HL-60 (cell line): Measurements from ENCODE around the gene CAMSAP1.

Source experiments
- POLR2AphosphoS5 ChIP-seq: IDR thresholded peaks from 2 replicates; pipeline ENCODE4 v1.6.1; 2012; ENCODE audit warnings: low read depth
- TF ChIP-seq, protein P1 (sequence below): IDR thresholded peaks from one replicate; pipeline ENCODE4 v1.5.1; 2011; ENCODE audit warnings: low read length, control low read depth, inconsistent platforms; ENCODE audit not compliant: insufficient read depth
- TF ChIP-seq, protein P2 (sequence below): IDR thresholded peaks from 2 replicates; pipeline ENCODE4 v1.6.1; 2012; ENCODE audit warnings: low read depth; ENCODE audit not compliant: insufficient replicate concordance

DNA sequence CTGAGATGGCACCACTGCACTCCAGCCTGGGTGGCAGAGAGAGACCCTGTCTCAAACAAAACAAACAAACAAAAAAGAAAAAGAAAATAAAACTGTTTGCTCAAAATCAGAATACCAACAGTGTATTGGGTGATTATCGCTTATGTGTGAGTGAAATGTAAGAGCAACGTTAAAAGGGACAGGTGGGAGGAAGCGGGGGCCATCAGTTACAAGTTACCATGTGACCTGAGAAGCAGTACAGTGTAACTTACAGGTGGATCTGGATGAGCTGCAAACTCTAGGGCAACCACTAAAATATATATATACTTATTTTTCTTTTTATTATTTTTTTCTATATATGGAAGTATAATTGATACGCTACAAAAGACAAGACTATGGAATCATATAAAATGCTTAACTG is 112.0 kb downstream of the CAMSAP1 start:
- TF ChIP-seq, protein P1, sequence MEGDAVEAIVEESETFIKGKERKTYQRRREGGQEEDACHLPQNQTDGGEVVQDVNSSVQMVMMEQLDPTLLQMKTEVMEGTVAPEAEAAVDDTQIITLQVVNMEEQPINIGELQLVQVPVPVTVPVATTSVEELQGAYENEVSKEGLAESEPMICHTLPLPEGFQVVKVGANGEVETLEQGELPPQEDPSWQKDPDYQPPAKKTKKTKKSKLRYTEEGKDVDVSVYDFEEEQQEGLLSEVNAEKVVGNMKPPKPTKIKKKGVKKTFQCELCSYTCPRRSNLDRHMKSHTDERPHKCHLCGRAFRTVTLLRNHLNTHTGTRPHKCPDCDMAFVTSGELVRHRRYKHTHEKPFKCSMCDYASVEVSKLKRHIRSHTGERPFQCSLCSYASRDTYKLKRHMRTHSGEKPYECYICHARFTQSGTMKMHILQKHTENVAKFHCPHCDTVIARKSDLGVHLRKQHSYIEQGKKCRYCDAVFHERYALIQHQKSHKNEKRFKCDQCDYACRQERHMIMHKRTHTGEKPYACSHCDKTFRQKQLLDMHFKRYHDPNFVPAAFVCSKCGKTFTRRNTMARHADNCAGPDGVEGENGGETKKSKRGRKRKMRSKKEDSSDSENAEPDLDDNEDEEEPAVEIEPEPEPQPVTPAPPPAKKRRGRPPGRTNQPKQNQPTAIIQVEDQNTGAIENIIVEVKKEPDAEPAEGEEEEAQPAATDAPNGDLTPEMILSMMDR, result no peak
- TF ChIP-seq, protein P2, sequence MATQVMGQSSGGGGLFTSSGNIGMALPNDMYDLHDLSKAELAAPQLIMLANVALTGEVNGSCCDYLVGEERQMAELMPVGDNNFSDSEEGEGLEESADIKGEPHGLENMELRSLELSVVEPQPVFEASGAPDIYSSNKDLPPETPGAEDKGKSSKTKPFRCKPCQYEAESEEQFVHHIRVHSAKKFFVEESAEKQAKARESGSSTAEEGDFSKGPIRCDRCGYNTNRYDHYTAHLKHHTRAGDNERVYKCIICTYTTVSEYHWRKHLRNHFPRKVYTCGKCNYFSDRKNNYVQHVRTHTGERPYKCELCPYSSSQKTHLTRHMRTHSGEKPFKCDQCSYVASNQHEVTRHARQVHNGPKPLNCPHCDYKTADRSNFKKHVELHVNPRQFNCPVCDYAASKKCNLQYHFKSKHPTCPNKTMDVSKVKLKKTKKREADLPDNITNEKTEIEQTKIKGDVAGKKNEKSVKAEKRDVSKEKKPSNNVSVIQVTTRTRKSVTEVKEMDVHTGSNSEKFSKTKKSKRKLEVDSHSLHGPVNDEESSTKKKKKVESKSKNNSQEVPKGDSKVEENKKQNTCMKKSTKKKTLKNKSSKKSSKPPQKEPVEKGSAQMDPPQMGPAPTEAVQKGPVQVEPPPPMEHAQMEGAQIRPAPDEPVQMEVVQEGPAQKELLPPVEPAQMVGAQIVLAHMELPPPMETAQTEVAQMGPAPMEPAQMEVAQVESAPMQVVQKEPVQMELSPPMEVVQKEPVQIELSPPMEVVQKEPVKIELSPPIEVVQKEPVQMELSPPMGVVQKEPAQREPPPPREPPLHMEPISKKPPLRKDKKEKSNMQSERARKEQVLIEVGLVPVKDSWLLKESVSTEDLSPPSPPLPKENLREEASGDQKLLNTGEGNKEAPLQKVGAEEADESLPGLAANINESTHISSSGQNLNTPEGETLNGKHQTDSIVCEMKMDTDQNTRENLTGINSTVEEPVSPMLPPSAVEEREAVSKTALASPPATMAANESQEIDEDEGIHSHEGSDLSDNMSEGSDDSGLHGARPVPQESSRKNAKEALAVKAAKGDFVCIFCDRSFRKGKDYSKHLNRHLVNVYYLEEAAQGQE, result no peak
- TF ChIP-seq POLR2AphosphoS5, result no peak
